NCI-H2196 treated with DMSO at 0.1 percent for 48 hours (cell line): ENCODE data around the gene SCD.

Experiments used
- DNase-seq: peaks from one replicate; lab custom pipeline; 2025; ENCODE audit not compliant: unreplicated experiment; lab: John Stamatoyannopoulos, UW

SCD gene

GRCh38 chr10:100339236-100339635, 7.8 kb upstream of the SCD start:
- DNase-seq: no peak

- DNase-seq: no peak
Observed at GRCh38 chr10:100340948-100341847, 5.8 kb upstream of the SCD start.

- no peak for DNase-seq
Observed at GRCh38 chr10:100341953-100342626, 4.9 kb upstream of the SCD start.

- no peak for DNase-seq
Observed at GRCh38 chr10:100342627-100342972, 4.4 kb upstream of the SCD start.

GRCh38 chr10:100344241-100344788, 2.7 kb upstream of the SCD start:
- DNase-seq: no peak

- no peak for DNase-seq
Observed at GRCh38 chr10:100345570-100346330, 1.3 kb upstream of the SCD start.

GRCh38 chr10:100346351-100346764, 675 bp upstream of the SCD start:
- no peak for DNase-seq

GRCh38 chr10:100347568-100348195, 649 bp downstream of the SCD start:
- DNase-seq: no peak

GRCh38 chr10:100348389-100348927, 1.4 kb downstream of the SCD start:
- DNase-seq: no peak

GRCh38 chr10:100349087-100349486, 2.1 kb downstream of the SCD start:
- DNase-seq: no peak

- no peak for DNase-seq
Observed at GRCh38 chr10:100349672-100350071, 2.6 kb downstream of the SCD start.

GRCh38 chr10:100350914-100351485, 4.0 kb downstream of the SCD start:
- no peak for DNase-seq

- DNase-seq: no peak
Observed at GRCh38 chr10:100353770-100354485, 6.9 kb downstream of the SCD start.

- no peak for DNase-seq
Observed at GRCh38 chr10:100355086-100355485, 8.1 kb downstream of the SCD start.

- DNase-seq: no peak
Observed at GRCh38 chr10:100356067-100357017, 9.3 kb downstream of the SCD start.

GRCh38 chr10:100357059-100357858, 10.2 kb downstream of the SCD start:
- DNase-seq: no peak

- DNase-seq: no peak
Observed at GRCh38 chr10:100359030-100359432, 12.0 kb downstream of the SCD start.
